Thoracic aorta (tissue), 2 donors: ENCODE measurements around the gene NCK1. TPM values are rescaled to one million over a fixed set of nuclear protein-coding genes. Genes with fewer than 3 reads are reported as not detected.
"Not testable (repeated sequence)": the region's sequence is repeated elsewhere in the genome, so short reads cannot be mapped to it uniquely, and the experiment has no call there.

ENCODE experiments used
- ATAC-seq: fragments of 150-250 bp; one replicate; pipeline ENCODE4 v1.8.0; 2017; ENCODE audit warnings: low read depth; ENCODE audit not compliant: insufficient number of reproducible peaks, low FRiP score
- DNase-seq: peaks from one replicate; pipeline ENCODE4 v3.0.0-alpha.2; 2020; ENCODE audit warnings: low spot score
- H3K27ac ChIP-seq, 2 donors: fragments of 200-600 bp; sonication (generic); 1 replicate in 1 of 2; 2 replicates in 1 of 2; pipeline ENCODE4 v1.5.1; 2016; ENCODE audit warnings: mild to moderate bottlenecking in 2 of 2, moderate library complexity in 2 of 2
- H3K27me3 ChIP-seq: fragments of 200-600 bp; sonication (generic); replicated peaks from 2 replicates; pipeline ENCODE4 v1.6.0; 2016; ENCODE audit warnings: mild to moderate bottlenecking; ENCODE audit not compliant: insufficient read depth
- H3K36me3 ChIP-seq: fragments of 200-600 bp; sonication (generic); one replicate; pipeline ENCODE4 v1.5.1; 2016
- H3K4me1 ChIP-seq, 2 donors: fragments of 200-600 bp; sonication (generic); 1 replicate in 1 of 2; 2 replicates in 1 of 2; pipeline versions ENCODE4 v1.5.1 to v1.6.0; 2016; ENCODE audit warnings: low read depth in 2 of 2, mild to moderate bottlenecking in 1 of 2; ENCODE audit not compliant: control insufficient read depth in 1 of 2
- H3K4me3 ChIP-seq: fragments of 200-600 bp; sonication (generic); 2 replicates; pipeline ENCODE4 v1.5.1; 2016; ENCODE audit warnings: mild to moderate bottlenecking
- H3K9me3 ChIP-seq: fragments of 200-600 bp; sonication (generic); 2 replicates; pipeline ENCODE4 v1.5.1; 2016
- CTCF ChIP-seq: fragments of 200-600 bp; sonication (generic); IDR thresholded peaks from one replicate; pipeline ENCODE4 v1.5.1; 2019; ENCODE audit warnings: antibody characterized with exemption
- total RNA-seq, 2 donors: library from RNA; depleted of rRNA; stranded (reverse); fragments of >200 nt; gene quantifications; one replicate each; pipeline versions ENCODE4 v1.1.0 to v1.2.3, GENCODE V29; 2016

Gene NCK1
- total RNA-seq, 2 donors from 2014 or later, result 31.5 to 41.5 TPM

GRCh38 chr3:136957751-136958288 lies 95.8 kb downstream of the NCK1 start, which contains the start of gene IL20RB:
IL20RB (plus strand) TSS chr3:136957983; CDS start chr3:136958114, 131 bp downstream.
- Histone ChIP-seq H3K36me3 (no peaks in the 10 kb centered on the region), H3K27me3 (no peaks in the 10 kb centered on the region), H3K9me3 (no peaks in the 10 kb centered on the region), H3K4me3 (no peak within 1 kb of the TSS), H3K27ac (no peak within 1 kb of the TSS), H3K4me1 (no peaks in the 10 kb centered on the region)
- TF ChIP-seq CTCF, result no peak
- ATAC-seq (no peak), DNase-seq (no peak)

- Histone ChIP-seq H3K9me3 (no peaks in the 10 kb centered on the region), H3K27me3 (no peaks in the 10 kb centered on the region), H3K4me1 (no peaks in the 10 kb centered on the region), H3K36me3 (no peaks in the 10 kb centered on the region), H3K4me3 (no peak overlapping the region), H3K27ac (no peak overlapping the region)
- DNase-seq, result no peak
- TF ChIP-seq CTCF, result no peak
- ATAC-seq, result no peak
These were observed 96.9 kb downstream of the NCK1 start for GRCh38 chr3:136958939-136959338.

GRCh38 chr3:136959599-136959998 lies 97.6 kb downstream of the NCK1 start:
- no peak for ATAC-seq
- no peak for TF ChIP-seq CTCF
- no peak for DNase-seq

GRCh38 chr3:136960838-136961836 lies 99.1 kb downstream of the NCK1 start:
- Histone ChIP-seq H3K4me1 (no peaks in the 10 kb centered on the region), H3K27me3 (no peaks in the 10 kb centered on the region), H3K4me3 (no peak overlapping the region), H3K9me3 (no peaks in the 10 kb centered on the region), H3K36me3 (no peaks in the 10 kb centered on the region), H3K27ac (no peak overlapping the region)
- TF ChIP-seq CTCF, result no peak
- ATAC-seq, result no peak
- no peak for DNase-seq

More at GRCh38 chr3:136959599-136959998, 97.6 kb downstream of the NCK1 start:
- Histone ChIP-seq H3K27ac (no peak overlapping the region), H3K4me1 (no peaks in the 10 kb centered on the region), H3K4me3 (no peak overlapping the region), H3K9me3 (no peaks in the 10 kb centered on the region), H3K36me3 (no peaks in the 10 kb centered on the region), H3K27me3 (no peaks in the 10 kb centered on the region)

- H3K27me3 ChIP-seq, result no peaks in the 10 kb centered on the region
- no peak overlapping the region for H3K4me3 ChIP-seq
- H3K4me1 ChIP-seq, result no peaks in the 10 kb centered on the region
- TF ChIP-seq CTCF, result no peak
- no peak overlapping the region for H3K27ac ChIP-seq
- no peak for ATAC-seq
- no peak for DNase-seq
- H3K9me3 ChIP-seq, result no peaks in the 10 kb centered on the region
- no peaks in the 10 kb centered on the region for H3K36me3 ChIP-seq
These were observed 100.9 kb downstream of the NCK1 start for GRCh38 chr3:136962927-136963326.

GRCh38 chr3:136969539-136969938 lies 107.5 kb downstream of the NCK1 start:
- H3K4me3 ChIP-seq, H3K36me3 ChIP-seq, H3K9me3 ChIP-seq, ATAC-seq, H3K27ac ChIP-seq, H3K4me1 ChIP-seq, H3K27me3 ChIP-seq, DNase-seq: not testable (repeated sequence)
